ENCODE data around the gene ST6GALNAC6.

ST6GALNAC6 gene

DNA sequence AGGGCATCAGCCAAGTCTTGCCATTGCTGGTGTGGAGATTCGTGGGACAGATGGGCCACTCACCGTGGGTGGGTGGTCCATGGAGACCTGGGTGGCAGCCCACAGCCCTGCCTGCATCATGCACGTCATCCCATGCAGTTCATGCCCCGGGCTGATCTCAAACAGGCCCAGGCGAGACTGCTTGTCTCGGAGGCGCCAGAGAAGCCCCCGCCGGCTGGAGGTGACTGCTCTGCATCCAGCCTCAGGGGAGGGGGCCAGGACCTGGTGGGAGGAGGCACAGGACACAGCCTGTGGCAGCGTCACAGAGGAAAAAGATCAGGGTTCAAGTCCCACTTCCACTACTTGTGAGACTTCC lies 30.2 kb upstream of the ST6GALNAC6 start:
- H3K4me1 ChIP-seq (ENCODE audit: insufficient read depth, low read length, poor library complexity, severe bottlenecking), result peaks cover 7% of the 10 kb centered on the region
- H3K36me3 ChIP-seq (ENCODE audit: insufficient read depth, low read length), result no peaks in the 10 kb centered on the region
- no peaks in the 10 kb centered on the region for H3F3A ChIP-seq (ENCODE audit: low read depth)
- peaks cover 6% of the 10 kb centered on the region; the same call in 1 of the 2 replicates for H3K79me2 ChIP-seq (ENCODE audit: insufficient read depth, low read length)
- H3K4me3 ChIP-seq (ENCODE audit: low read length, poor library complexity, severe bottlenecking), result no peak overlapping the region
- TF ChIP-seq EZH2phosphoT487 (IDR thresholded peaks at IDR 0.05; ENCODE audit: borderline replicate concordance), result no peak
- TF ChIP-seq, protein P1, sequence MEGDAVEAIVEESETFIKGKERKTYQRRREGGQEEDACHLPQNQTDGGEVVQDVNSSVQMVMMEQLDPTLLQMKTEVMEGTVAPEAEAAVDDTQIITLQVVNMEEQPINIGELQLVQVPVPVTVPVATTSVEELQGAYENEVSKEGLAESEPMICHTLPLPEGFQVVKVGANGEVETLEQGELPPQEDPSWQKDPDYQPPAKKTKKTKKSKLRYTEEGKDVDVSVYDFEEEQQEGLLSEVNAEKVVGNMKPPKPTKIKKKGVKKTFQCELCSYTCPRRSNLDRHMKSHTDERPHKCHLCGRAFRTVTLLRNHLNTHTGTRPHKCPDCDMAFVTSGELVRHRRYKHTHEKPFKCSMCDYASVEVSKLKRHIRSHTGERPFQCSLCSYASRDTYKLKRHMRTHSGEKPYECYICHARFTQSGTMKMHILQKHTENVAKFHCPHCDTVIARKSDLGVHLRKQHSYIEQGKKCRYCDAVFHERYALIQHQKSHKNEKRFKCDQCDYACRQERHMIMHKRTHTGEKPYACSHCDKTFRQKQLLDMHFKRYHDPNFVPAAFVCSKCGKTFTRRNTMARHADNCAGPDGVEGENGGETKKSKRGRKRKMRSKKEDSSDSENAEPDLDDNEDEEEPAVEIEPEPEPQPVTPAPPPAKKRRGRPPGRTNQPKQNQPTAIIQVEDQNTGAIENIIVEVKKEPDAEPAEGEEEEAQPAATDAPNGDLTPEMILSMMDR (conservative IDR thresholded peaks at IDR 0.05; ENCODE audit: low read length), result no peak
- no peaks in the 10 kb centered on the region for H3K27me3 ChIP-seq (ENCODE audit: insufficient read depth, low read length, poor library complexity, severe bottlenecking)
- H3K9me2 ChIP-seq (replicated peaks; ENCODE audit: low read depth, low read length), result no peaks in the 10 kb centered on the region
- no peak overlapping the region for H3K4me2 ChIP-seq (ENCODE audit: low read depth, low read length, poor library complexity, severe bottlenecking)
- H2AFZ ChIP-seq (ENCODE audit: low read length), result no peak overlapping the region
- H4K20me1 ChIP-seq (ENCODE audit: insufficient read depth, low read length, poor library complexity, severe bottlenecking), result no peaks in the 10 kb centered on the region
- H3K9me3 ChIP-seq (ENCODE audit: insufficient read depth, low read depth, low read length), result no peaks in the 10 kb centered on the region
- H3K9ac ChIP-seq (ENCODE audit: low read depth, low read length, poor library complexity, severe bottlenecking), result no peak overlapping the region

DNA sequence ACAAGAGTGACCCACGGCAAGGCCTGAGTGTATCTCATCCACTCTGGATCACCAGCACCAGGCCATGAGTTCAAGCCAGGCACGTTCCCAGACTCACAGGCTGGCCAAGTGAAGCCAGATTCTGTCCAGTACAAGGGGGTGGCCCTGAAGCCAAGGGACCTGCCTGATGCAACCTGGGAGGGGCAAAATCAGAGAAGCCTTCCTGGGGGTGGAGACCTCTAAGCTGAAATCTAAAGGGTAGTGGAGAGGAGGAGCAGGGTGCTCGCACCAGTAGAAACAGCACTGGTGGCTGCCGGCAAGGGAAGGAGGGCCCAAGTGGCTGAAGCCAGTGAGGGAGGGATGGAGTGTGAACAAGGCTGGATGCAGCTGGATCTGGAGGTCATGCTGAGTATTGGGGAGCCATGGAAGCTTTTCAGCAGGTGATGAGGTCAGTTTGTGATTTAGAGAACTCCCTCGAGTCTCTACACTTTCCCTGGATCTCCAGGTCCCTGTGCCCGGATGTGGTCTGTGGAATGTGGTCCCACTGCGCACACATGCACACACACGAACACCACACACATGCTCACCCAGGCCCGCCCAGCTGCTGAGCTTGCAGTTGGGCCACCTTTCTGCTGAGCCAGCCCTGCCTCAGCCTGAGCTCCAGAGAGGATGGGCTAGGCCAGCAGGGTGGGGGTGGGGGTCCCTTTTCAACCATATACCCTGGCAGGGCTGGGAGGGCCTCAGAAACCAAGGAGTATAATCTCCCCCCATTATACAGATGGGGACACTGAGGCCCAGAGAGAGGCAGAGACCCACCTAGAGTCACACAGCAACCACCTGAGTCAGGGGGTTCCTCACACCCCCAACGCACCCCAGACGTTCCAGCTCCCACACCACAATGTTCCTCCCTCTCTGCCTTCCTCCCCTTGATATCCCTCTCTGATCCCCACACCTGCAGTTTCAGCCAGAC lies 29.5 kb upstream of the ST6GALNAC6 start:
- Histone ChIP-seq H3K27me3 (ENCODE audit: insufficient read depth, low read length, poor library complexity, severe bottlenecking) (no peaks in the 10 kb centered on the region), H2AFZ (ENCODE audit: low read length) (no peak overlapping the region), H3K9ac (ENCODE audit: low read depth, low read length, poor library complexity, severe bottlenecking) (no peak overlapping the region), H3K4me1 (ENCODE audit: insufficient read depth, low read length, poor library complexity, severe bottlenecking) (no peaks in the 10 kb centered on the region), H3K4me3 (ENCODE audit: low read length, poor library complexity, severe bottlenecking) (no peak overlapping the region), H3K9me3 (ENCODE audit: insufficient read depth, low read depth, low read length) (no peaks in the 10 kb centered on the region), H3K4me2 (ENCODE audit: low read depth, low read length, poor library complexity, severe bottlenecking) (no peak overlapping the region), H3K79me2 (ENCODE audit: insufficient read depth, low read length) (no peaks in the 10 kb centered on the region; the same call in 1 of the 2 replicates), H3K9me2 (replicated peaks; ENCODE audit: low read depth, low read length) (no peaks in the 10 kb centered on the region), H3K36me3 (ENCODE audit: insufficient read depth, low read length) (no peaks in the 10 kb centered on the region), H4K20me1 (ENCODE audit: insufficient read depth, low read length, poor library complexity, severe bottlenecking) (no peaks in the 10 kb centered on the region), H3F3A (ENCODE audit: low read depth) (no peaks in the 10 kb centered on the region)
- no peak for TF ChIP-seq EZH2phosphoT487 (IDR thresholded peaks at IDR 0.05; ENCODE audit: borderline replicate concordance)
- TF ChIP-seq, protein P1 (conservative IDR thresholded peaks at IDR 0.05; ENCODE audit: low read length), result no peak

DNA sequence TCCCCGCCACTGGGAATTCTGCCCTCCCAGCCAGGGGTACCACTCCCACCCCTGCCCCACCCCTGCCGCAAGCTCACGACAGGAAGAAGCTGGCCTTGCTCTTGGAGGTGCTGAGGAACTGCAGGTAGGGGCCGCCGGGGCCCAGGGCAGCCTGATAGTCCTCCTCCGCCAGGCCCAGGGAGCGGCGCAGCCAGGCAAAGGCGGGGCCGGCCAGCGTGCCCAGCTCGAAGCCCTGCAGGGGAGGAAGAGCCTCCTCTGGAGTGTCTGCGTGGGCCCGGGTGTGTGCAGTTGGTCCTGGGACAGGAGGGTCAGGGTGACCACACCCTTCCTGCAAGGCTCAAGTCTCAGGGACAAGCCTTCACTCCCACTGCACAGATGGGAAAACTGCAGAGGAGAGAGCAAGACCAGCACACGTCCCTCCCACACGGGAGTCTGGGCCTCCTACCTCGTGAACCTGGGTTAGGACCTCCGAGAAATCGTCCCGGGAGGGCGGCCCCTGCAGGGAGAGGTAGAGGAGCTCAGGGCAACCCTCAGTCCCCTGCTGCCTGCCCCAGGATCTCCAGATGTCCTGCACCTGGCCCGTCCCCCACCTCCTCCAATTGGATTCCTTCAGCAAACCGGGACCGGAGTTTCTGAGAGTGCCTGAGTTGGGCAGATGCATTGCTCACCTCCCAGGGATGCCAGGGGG lies 28.7 kb upstream of the ST6GALNAC6 start:
- Histone ChIP-seq H3K4me3 (ENCODE audit: low read length, poor library complexity, severe bottlenecking) (no peak overlapping the region), H3K4me2 (ENCODE audit: low read depth, low read length, poor library complexity, severe bottlenecking) (no peak overlapping the region), H3K36me3 (ENCODE audit: insufficient read depth, low read length) (no peaks in the 10 kb centered on the region), H3K9ac (ENCODE audit: low read depth, low read length, poor library complexity, severe bottlenecking) (no peak overlapping the region), H3K4me1 (ENCODE audit: insufficient read depth, low read length, poor library complexity, severe bottlenecking) (no peaks in the 10 kb centered on the region), H3F3A (ENCODE audit: low read depth) (no peaks in the 10 kb centered on the region), H4K20me1 (ENCODE audit: insufficient read depth, low read length, poor library complexity, severe bottlenecking) (no peaks in the 10 kb centered on the region), H2AFZ (ENCODE audit: low read length) (no peak overlapping the region), H3K27me3 (ENCODE audit: insufficient read depth, low read length, poor library complexity, severe bottlenecking) (no peaks in the 10 kb centered on the region), H3K79me2 (ENCODE audit: insufficient read depth, low read length) (no peaks in the 10 kb centered on the region), H3K9me2 (replicated peaks; ENCODE audit: low read depth, low read length) (no peaks in the 10 kb centered on the region), H3K9me3 (ENCODE audit: insufficient read depth, low read depth, low read length) (no peaks in the 10 kb centered on the region)
- TF ChIP-seq EZH2phosphoT487 (IDR thresholded peaks at IDR 0.05; ENCODE audit: borderline replicate concordance), result no peak

Measured in Loucy (cell line).